ENCODE results near the gene RPL23.
A peak's percentile ranks its signal among the peaks of the same experiment; 100 is the strongest.

Gene RPL23

DNA sequence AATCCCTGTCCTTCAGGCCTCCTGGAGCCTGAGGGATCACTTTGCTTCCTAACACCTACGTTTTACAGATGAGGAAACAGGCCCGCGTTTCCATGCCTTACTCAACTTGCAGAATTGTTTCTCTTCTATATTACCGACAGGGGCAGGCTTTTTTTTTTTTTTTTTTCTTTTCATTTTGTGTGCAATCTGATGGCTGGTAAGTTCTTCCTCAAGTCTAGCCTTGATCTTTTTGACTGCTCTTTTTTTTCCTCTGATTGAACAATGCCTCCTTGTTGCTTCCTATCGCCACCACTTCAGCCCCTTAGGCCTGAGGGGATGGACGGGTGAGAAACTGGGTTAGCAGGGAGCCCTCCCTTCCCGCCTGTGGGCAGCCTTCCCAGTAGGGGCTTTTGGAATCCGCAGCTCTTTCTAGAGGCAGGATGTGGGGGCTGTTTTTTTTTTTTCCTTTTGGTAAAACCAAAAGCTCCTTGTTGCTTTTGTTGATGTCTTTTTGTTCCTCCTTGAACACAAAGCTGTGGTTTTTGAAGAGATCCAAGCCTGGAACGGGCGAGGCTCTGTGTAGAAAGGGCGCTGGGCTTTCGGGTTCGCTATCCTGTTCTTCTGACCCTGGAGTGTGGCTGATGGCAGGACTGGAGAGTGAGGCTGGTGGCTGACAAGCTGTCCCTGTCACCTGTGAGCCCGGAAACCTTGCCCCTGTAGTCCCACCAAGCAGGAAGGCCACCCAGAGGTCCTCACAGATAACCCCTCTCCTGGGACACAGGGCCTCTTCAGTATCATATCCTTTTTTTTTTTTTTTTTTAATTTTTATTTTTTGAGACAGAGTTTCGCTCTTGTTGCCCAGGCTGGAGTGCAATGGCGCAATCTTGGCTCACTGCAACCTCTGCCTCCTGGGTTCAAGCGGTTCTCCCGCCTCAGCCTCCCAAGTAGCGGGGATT lies 30.3 kb upstream of the RPL23 start:
- no peak for DNase-seq

DNA sequence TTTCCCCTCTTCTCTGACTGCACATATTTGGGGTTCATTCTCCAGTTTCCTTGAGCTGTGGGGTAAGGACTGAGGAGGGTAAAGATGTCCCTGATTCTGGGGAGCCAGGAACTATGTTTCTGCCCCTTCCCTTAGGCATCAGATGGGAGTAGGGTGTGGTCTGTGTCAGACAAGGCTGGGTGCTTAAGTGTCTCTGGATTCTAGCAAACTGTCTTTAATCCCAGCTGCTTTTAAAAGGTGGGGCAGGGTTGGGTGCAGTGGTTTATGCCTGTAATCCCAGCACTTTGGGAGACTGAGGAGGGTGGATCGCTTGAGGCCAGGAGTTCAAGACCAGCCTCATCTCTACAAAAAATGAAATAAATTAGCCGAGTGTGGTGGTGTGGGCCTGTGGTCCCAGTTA lies 29.3 kb upstream of the RPL23 start:
- no peak for DNase-seq

DNA sequence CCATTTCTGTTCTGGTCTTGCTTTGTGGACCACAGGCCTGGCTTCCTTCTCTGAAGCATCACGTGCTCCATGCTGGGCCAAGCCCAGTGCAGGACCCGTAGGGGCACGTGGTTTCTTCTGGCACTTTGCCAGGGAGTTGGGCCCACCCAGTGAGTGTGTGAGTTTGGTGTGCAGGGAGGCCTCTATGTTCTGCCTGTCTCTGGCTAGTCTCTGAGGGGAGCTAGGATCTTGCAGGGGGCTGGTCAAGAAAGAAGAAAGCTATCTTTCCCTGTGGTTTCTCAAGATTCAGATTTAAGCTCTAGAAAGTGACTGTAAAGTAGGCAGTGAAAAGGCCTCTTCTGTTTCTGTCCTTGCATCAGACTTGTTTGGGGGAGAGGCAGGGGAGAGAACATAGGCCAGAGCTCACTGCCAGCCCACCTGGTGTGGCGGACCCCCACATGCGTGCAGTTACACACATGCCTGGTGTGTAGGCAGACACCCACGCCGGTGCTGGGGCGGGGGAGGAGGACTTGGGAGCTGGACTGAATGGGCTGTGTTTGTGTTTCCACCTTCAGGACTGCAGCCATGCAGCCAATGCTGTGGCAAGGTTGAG lies 28.2 kb upstream of the RPL23 start:
- peak; percentile 34 for DNase-seq

DNA sequence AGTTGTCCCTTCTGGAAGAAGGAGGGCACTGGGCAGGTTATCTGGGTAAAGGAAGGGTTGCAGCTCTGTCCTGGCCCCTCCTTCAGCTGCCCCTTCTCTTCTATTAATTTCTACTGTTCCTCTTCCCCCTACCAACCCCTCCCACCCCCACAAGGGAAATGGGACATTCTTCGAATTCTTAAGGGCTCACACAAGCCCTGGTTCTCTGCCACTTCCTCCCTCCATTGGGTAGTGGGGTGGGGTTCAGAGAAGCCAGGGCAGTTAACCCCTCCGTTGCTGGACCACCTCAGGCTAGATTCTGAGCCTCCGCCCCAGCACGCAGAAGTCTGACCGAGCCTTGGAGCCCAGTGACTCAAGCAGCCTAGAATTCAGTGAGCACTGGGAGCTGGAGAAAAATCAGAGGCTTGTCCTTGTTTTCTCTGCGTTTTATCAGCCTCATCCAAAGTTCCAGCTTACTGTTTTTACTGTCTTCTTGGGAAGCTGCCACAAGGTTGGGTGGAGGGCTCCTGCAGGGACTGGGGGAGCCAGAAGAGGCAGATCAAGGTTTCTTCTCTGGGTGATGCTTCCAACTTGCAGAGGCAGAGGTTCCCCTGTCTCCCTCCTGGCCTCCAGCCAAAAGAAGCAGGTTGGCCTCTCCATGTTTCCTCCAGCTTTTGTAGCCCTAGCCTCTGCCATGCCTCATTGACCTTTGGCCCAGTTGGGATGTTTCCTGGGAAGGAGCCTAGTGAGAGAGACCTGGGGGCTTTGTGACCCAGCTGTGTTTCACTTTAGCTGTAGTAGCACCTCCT lies 26.6 kb upstream of the RPL23 start:
- no peak for DNase-seq

DNA sequence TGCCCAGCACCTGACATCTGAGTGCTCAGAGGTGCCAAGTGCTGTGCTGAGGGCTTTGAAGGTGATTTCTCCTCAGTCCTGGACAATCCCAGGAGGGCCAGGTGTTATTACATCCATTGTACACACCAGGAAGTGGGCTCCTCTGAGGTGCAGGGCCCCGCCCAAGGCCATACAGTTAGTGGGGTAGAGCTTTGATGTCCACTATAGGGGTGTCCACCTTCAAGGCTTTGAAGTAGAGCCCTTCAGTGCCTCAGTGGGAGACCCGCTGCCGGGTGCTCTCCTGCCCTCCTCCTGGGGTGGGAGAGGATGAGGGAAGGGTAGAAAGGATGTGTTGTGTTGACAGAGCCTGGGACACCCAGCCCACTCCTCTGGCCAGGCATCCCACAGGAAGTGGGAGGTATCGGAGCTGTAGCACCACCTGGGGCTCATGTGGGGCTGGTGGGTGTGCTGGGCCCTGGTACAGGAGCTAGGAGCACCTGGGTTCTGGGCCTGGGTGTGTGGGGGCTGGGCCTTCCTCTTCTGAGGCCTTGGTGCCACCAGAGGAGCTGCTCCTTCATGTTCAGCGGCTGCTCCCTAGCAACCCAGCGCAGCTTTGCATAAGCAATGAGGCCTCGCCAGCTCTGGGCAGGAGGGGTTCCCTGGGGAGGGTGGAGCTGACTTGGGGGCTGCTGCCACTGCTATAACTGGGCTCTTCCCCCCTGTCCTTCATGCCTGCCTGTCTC lies 23.8 kb upstream of the RPL23 start:
- DNase-seq, result peak; percentile 63

DNA sequence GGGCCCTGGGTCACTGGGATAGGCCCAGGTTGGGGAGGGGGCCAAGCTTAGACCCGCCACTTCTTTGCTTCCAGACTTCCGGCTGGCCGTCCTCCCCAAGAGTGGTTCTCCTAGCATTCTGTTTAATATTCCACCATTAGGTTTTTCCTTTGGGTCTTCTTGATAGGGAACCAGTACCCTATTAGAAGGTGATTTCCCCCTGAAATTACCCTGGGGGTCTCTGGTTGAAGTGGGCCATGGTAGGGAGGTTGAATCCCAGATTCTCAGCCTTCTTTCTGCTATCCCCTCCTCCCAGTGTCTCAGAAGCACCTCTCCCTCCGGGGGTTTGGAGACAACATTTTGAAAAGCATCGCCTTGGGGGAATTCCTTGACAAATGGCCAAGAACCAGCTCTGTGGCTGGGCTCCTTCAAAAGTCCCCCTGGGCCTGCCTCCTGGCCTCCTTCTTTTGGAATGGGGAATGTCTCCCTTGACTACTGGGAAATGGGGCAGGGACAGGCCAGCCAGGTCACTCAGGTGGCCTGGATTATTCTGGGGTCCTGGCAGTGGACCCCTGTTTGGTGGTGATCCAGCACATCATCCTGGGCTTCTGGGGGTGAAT lies 22.1 kb upstream of the RPL23 start:
- DNase-seq, result no peak

DNA sequence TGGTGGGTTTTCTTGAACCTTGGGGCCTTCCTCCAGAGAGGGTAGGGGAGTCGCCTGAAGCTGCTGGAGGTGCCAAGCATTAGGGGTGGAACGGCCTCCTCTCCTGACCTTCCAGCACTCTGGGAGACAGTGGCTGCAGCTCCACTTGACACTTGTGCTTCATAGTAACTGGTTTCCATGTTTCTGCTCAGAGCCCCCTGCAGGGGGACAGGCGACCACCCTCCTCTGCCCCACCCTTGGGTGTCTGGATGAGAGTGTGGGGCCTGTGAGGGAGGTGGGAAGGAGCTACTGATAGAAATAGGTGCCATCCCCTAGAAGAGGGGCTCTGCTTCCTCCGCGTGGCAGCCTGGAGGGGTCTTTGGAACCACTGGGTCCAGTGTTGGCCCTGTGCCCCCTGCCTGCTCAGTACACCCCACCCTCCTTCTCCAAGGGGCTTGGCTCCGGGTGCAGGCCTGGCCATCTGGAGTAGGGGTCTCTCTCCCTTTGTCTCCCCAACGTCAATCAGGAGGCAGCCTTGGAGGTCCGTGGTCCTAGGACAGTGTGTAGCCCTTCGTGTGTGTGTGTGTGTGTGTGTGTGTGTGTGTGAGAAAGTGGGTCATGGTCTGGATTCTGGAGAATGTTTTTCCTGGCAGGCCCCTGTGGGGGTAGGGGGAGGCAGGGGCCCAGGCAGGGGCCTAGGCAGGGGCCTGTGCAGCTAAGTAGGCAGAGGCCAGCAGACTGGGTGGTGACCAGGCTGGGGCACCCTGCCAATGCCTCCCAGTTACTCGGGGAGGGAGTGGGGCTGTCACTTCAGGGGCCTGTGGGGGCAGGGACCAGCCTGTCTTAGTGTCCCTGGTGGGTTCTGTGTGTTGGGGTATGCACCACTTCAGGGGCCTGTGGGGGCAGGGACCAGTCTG lies 21.2 kb upstream of the RPL23 start:
- no peak for DNase-seq

DNA sequence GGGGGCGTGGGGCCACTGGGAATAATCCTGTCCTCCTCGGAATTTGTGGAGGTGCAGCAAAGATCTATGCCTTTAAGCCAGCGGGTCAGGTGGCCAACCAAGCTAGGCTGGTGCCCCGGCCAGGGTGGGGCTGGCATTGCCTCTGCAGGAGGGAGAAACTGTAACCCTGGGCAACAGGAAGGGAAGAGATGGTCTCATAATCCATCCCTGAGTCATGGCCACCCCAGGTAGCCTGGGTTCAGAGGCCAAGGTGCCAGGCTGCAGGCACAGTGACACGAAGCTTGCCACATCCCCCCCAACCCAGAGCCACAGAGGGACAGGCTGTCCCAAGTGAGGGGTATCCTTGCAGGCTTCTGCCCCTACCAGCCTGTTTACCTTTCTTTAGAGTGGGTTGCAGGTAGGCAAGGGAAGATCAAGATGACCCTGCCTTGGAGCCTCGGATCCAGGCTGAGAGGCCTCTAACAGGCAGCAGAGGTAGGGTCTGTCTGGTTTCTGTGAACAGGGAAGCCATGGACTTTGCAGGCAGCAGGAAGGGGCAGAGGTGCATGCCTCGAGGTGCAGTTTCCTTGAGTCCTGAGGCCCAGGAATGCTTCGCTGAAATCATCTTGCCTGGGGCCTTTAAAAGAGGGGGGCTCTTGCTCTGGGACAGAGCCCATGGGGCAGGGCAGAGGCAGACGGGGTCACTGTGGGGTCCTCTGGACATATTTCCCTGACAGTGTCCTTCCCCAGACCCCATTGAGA lies 20.3 kb upstream of the RPL23 start:
- no peak for DNase-seq

DNA sequence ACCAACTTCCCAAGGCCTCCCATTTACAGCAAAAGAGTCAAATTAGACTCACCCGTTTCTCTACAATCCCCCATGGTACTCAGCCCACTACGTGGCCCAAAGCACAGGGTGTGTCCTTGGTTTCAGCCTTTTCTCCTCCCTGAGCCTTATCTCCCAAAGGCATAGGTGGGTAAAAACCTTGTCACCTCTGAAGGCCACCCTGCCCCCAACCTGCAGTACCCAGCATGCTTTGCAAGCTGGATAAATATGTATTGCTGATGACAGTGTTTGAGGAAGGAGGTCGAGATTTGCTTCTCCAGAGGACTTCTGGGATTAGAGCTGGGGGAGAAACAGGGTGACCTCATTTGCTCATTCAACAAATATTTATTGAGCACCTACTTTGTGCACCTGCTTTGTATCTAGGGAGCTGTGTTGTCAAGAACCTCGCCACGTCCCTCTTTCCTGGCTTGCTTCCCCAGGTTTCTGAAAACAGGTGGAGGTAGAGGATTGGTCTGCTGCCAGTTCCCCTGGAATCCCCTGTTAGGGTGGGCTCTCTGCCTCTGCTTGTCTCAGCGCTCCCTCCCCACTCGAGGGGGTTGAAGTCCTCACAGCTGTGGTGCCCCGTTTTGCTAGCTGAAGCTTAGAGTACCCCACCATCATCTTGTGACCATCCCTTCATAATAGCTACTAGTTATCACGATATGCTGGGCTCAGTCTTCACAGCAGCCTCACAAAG lies 19.3 kb upstream of the RPL23 start:
- no peak for DNase-seq

DNA sequence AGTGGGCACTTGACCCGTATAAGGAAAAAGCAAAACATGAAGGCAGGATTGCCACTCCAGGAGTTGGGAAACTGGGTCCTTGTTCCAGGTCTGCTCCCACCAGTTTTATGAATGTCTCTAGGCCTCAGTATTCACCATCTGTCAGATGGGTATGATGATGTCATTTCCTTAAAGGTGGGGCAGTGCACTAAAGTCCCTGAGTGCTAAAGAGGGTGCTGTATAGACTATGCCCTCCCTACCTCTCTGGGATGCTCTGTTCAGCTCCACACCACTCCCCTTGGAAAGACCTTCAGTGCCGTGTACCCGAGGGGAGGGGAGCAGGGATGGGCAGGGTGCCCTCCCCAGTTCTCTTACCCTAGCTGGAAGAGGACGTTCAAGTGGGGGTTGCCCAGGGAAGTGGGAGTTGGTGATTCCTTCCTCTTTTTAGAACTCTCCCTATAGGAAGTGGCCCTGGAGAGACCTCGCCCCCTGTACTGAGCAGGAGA lies 18.5 kb upstream of the RPL23 start:
- DNase-seq, result no peak

DNA sequence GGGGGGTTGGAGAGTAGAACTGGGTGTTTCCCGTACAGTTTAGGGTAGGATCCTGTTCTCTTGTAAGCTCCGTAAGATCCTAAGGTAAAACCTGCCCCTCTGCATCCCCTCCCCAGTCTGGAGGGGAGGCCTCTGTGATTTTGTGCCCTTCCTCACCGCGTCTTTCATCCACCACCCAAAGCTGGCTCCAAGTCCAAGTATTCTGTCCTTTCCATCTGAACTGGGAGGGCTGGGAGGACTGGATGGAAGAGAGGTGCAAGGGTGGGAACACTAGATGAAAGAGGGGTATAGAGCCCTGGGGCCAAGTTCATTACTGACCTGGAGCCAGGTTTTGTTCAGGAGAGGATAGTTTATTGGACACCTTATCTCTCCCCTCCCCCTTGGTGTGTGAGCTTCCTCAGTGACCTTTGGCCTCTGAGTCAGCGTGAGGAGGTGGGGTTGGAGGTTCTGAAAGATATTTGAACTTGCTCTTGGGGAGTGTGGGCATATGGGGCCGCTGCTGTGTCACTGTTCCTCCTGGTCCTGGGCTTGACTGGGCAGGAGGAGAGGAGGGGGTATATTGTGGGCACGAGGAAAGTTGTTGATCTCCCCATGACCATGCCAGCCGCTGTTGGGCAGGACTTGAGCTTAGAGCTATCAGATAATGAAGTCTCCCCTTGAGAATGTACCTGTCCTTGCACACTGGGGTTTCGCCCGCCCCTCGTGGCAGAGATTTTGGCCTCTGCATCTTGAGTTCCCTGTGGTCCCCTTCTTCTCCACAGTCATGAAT lies 17.9 kb upstream of the RPL23 start:
- DNase-seq, result peak; percentile 58

DNA sequence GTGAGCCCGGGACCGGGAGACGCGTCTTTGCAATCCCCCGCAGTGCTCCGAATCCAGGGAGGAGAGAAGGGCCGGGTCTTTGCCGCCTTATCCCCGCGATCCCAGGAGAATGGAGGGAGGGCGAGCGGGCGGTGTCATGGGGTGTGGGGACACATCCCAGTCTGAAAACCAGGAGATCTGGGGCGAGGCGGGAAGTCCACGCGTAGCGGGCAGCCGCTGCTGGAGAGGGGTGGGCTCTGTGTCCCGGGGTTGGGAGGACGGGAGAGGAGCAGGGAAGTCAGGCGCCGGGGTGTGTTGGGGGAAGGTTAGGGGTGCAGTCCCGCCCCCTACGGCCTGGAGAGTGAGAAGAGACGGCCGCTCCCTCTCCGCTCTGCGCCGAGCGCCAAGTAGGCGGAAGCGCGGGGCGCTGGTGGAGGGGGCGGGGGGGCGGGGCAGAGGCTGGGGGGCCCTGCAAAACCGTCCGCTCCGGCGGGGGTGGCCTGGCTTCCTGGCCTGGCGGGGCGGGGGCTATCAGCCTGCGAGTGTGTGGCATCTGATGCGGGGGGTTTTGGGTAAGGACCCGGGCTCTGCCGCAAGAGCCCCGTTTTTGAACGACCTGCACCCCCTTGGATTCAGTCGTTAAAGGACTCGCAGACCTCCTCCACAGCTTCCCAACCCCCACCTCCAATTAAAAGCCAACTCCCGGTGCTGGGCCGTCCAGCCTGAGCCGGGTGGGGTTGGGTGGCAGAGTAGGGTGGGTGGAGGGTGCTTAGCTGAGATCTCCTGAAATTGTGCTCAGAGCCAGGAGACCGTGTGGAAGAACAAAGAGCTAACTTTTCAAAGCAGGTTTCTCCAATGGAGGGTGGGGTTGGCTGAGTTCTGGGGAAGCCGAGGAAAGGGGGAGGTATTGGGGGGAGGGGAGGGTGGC lies 17.0 kb upstream of the RPL23 start:
- peak; percentile 67 for DNase-seq

DNA sequence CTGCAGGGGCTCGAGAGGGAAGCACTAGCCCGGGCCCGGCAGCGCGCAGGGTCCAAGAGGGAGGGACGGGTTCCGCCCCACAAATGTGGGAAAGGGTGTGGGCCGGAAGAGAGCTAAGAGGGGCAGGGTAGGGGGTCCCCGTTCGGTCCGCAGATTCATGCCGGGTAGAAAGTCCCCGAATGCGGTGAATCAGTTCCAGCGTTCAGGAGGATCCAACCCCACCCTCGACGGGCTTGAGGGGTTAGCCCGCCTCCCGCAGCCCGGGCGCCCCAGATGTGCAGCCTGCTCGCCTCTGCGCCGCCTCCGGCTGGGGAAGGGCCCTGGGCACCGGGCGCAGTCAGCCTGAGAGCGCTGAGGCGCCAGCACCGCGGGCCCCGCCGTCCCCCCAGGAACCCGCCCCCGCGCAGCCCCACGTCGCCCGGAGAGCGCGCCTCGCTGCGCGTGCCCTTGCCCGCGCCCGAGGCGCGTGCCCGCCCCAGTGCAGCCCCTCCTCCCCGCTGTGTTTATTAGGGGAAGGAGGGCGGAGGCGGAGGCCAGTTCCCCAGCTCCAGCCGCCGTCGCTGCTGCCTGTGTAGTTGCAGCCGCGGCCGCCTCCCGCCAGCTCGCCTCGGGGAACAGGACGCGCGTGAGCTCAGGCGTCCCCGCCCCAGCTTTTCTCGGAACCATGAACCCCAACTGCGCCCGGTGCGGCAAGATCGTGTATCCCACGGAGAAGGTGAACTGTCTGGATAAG lies 16.2 kb upstream of the RPL23 start, which contains the start of gene LASP1:
LASP1 (plus strand) TSS at position 533 of the 733 bp plus-strand sequence; CDS start at position 665, 132 bp downstream.
- peak; percentile 89 for DNase-seq

DNA sequence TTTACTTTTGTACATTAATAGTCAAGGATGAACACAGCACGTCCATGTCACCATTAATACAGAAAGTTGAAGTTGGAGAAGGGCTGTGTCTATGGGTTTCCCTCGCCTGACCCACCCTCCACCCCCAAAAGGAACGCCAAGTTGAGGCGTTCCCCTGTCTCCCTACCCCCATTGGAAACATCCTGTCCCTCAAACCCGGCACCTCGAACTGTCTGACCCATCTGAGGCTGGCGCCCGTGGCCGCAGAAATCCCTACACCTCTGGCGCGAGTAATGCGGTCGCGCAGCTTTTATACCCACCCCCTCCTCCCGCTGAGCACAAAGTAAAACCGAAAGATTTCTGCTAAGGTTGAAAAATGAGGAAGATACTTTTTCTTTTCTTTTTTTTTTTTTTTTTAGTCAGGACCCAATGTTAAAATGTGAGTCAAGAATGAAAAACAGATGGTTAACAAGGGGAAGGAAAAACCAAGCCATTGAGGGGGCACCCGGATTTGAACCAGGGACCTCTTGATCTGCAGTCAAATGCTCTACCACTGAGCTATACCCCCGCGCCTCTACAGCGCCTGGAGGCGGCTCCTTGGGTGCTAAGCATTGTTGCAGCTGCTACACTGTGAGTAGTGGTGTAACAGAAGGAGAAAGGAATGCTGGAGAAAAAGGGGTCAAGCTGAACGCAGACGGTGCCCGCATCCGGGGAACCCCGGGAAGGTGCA lies 15.4 kb upstream of the RPL23 start:
- DNase-seq, result peak; percentile 89

DNA sequence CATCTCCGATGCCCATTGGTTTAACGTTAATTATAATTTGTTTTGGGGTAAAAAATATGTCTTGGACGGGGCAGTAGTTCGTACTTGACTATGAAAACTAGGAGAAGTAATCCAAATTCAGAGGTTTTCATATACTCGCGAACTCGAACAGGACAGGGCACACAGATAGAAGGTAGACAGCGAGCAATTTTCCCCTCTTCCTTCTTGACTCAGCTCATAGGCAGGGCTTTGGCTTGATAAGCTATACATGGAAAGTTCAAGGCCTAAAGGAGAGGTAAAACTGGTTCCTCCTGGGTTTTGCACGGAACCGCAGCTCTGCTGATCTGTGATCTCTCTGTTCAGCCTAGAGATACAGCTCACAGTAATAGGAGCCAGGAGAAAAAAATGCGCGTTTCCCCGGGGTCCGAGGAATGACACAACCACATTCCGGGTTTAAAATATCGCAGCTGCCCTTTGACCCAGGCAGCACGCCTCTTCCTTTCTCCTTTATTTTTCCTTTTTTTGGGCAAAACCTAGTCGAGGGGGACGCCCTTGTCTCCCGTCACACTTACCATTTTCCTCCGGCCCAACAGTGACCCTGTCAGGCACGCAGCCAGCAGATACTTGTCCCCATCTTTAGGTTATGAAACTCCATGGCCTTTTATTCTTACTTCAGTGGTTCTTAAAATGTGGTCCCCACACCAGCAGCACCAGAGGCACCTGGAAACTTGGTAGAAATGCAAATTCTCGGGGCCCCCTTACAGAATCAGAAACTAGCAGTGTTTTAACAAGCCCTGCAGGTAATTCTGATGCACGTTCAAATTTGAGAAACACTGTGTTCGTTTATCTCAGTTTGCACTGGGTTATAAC lies 14.7 kb upstream of the RPL23 start:
- DNase-seq, result no peak

Data from CD4-positive, alpha-beta T cell treated with Interferon gamma for 1 hour (primary cell).